WTC11 (cell line): ENCODE results near the gene SEPTIN1.

ENCODE experiments used
- CREB1 ChIP-seq: sonication (generic); formaldehyde crosslinking; IDR thresholded peaks from 2 replicates; pipeline ENCODE4 v1.8.0; 2023; ENCODE audit warnings: mild to moderate bottlenecking, missing genetic modification reagents
- CREM ChIP-seq: sonication (generic); formaldehyde crosslinking; IDR thresholded peaks from 2 replicates; pipeline ENCODE4 v1.8.1; 2022; ENCODE audit warnings: mild to moderate bottlenecking, missing genetic modification reagents, moderate library complexity
- CTCF ChIP-seq: fragments of 200-600 bp; IDR thresholded peaks from 2 replicates; pipeline ENCODE4 v1.8.0; 2022; ENCODE audit warnings: antibody characterized with exemption
- E2F4 ChIP-seq: sonication (generic); formaldehyde crosslinking; IDR thresholded peaks from 2 replicates; pipeline ENCODE4 v1.8.1; 2022; ENCODE audit warnings: low read depth, mild to moderate bottlenecking, moderate library complexity, missing genetic modification reagents, borderline replicate concordance
- JUN ChIP-seq: sonication (generic); formaldehyde crosslinking; IDR thresholded peaks from 2 replicates; pipeline ENCODE4 v1.8.0; 2023; ENCODE audit warnings: mild to moderate bottlenecking, missing genetic modification reagents
- KAT7 ChIP-seq: sonication (generic); formaldehyde crosslinking; IDR thresholded peaks from 2 replicates; pipeline ENCODE4 v1.8.1; 2023; ENCODE audit warnings: missing genetic modification reagents, mild to moderate bottlenecking, borderline replicate concordance
- NR3C1 ChIP-seq: sonication (generic); formaldehyde crosslinking; conservative IDR thresholded peaks from 2 replicates; pipeline ENCODE4 v1.8.1; 2023; ENCODE audit warnings: low read depth, mild to moderate bottlenecking, missing genetic modification reagents
- RELA ChIP-seq: sonication (generic); formaldehyde crosslinking; IDR thresholded peaks from 2 replicates; pipeline ENCODE4 v1.8.1; 2022; ENCODE audit warnings: missing genetic modification reagents, mild to moderate bottlenecking, borderline replicate concordance
- SMAD3 ChIP-seq: sonication (generic); formaldehyde crosslinking; IDR thresholded peaks from 2 replicates; pipeline ENCODE4 v1.8.0; 2022; ENCODE audit warnings: missing genetic modification reagents, mild to moderate bottlenecking, borderline replicate concordance
- TEAD4 ChIP-seq: sonication (generic); formaldehyde crosslinking; IDR thresholded peaks from 2 replicates; pipeline ENCODE4 v1.8.0; 2022; ENCODE audit warnings: mild to moderate bottlenecking, missing genetic modification reagents
- ZNF317 ChIP-seq: sonication (generic); formaldehyde crosslinking; IDR thresholded peaks from 2 replicates; pipeline ENCODE4 v1.8.1; 2023; ENCODE audit warnings: low read depth, mild to moderate bottlenecking, moderate library complexity, missing genetic modification reagents, borderline replicate concordance
- TF ChIP-seq, protein P1 (sequence below): sonication (generic); formaldehyde crosslinking; IDR thresholded peaks from 2 replicates; pipeline ENCODE4 v1.8.1; 2023; ENCODE audit warnings: mild to moderate bottlenecking, missing genetic modification reagents, moderate library complexity
- TF ChIP-seq, protein P2 (sequence below): sonication (generic); formaldehyde crosslinking; IDR thresholded peaks from 2 replicates; pipeline ENCODE4 v1.8.0; 2022; ENCODE audit warnings: mild to moderate bottlenecking, missing genetic modification reagents

GRCh38 chr16:30358577-30358936 lies 23.8 kb downstream of the SEPTIN1 start:
- TF ChIP-seq SMAD3 (no peak), KAT7 (CRISPR knock-in tag) (no peak), CREM (no peak), RELA (CRISPR knock-in tag) (no peak), CTCF (no peak), JUN (CRISPR knock-in tag) (no peak), NR3C1 (no peak), E2F4 (CRISPR knock-in tag) (no peak), CREB1 (CRISPR knock-in tag) (no peak), ZNF317 (CRISPR knock-in tag) (no peak), TEAD4 (no peak)
- TF ChIP-seq, protein P1, sequence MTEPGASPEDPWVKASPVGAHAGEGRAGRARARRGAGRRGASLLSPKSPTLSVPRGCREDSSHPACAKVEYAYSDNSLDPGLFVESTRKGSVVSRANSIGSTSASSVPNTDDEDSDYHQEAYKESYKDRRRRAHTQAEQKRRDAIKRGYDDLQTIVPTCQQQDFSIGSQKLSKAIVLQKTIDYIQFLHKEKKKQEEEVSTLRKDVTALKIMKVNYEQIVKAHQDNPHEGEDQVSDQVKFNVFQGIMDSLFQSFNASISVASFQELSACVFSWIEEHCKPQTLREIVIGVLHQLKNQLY = no peak
- TF ChIP-seq, protein P2, sequence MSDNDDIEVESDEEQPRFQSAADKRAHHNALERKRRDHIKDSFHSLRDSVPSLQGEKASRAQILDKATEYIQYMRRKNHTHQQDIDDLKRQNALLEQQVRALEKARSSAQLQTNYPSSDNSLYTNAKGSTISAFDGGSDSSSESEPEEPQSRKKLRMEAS (CRISPR knock-in tag) = no peak
